SK-N-SH (cell line): ENCODE data around the gene TAS2R38. TPM values are rescaled to one million over a fixed set of nuclear protein-coding genes. Genes with fewer than 3 reads are reported as not detected.

ENCODE experiments used
- CTCF ChIA-PET: fragments of 300-600, 350-600 bp; formaldehyde crosslinking; extraction: SDS; loops from one replicate; lab custom pipeline; 2021; lab: Yijun Ruan, JAX
- POLR2A ChIA-PET: fragments of 350-600 bp; sonication (Branson Sonifier 250); formaldehyde crosslinking; extraction: SDS; loops from one replicate; lab custom pipeline; 2020; ENCODE audit warnings: antibody characterized with exemption, inconsistent platforms; lab: Yijun Ruan, JAX
- DNase-seq: peaks from one replicate; pipeline ENCODE4 v3.0.0; 2012
- H2AFZ ChIP-seq: fragments of 200-600 bp; sonication (generic); 2 replicates; pipeline ENCODE4 v1.8.1; 2016; ENCODE audit warnings: antibody characterized with exemption, mild to moderate bottlenecking, low read depth
- H3F3A ChIP-seq: fragments of 200-600 bp; sonication (generic); replicated peaks from 2 replicates; pipeline ENCODE3; 2016; ENCODE audit warnings: antibody characterized with exemption, mild to moderate bottlenecking; ENCODE audit not compliant: insufficient read depth
- H3K27ac ChIP-seq, 2 experiments: fragments of 200-500 bp in 1 of 2; fragments of 200-600 bp in 1 of 2; sonication (Bioruptor generic) in 1 of 2; sonication (generic), shearing (Covaris generic) in 1 of 2; 2 replicates each; pipeline versions ENCODE4 v1.5.1 to v1.6.1; 2014 to 2016; ENCODE audit warnings: low read depth in 2 of 2, inconsistent platforms in 1 of 2, low read length in 1 of 2, mild to moderate bottlenecking in 1 of 2, mixed read lengths in 1 of 2
- H3K27me3 ChIP-seq: fragments of 200-600 bp; sonication (generic), shearing (Covaris generic); 2 replicates; pipeline ENCODE4 v1.6.1; 2016; ENCODE audit warnings: mixed run types; ENCODE audit not compliant: insufficient read depth
- H3K36me3 ChIP-seq, 2 experiments: fragments of 200-500 bp in 1 of 2; fragments of 200-600 bp in 1 of 2; sonication (Bioruptor generic) in 1 of 2; sonication (generic) in 1 of 2; replicated peaks in 1 of 2; 2 replicates each; pipeline versions ENCODE3 to v1.5.1; 2014 to 2016; ENCODE audit warnings: low read length in 1 of 2, mild to moderate bottlenecking in 1 of 2; ENCODE audit not compliant: insufficient read depth in 2 of 2, control insufficient read depth in 1 of 2
- H3K4me1 ChIP-seq, 2 experiments: fragments of 200-500 bp in 1 of 2; fragments of 200-600 bp in 1 of 2; sonication (Bioruptor generic) in 1 of 2; sonication (generic), shearing (Covaris generic) in 1 of 2; 2 replicates each; pipeline versions ENCODE4 v1.5.1 to v1.6.1; 2014 to 2016; ENCODE audit warnings: low read depth in 1 of 2, low read length in 1 of 2, mixed run types in 1 of 2; ENCODE audit not compliant: insufficient read depth in 2 of 2, control insufficient read depth in 1 of 2
- H3K4me2 ChIP-seq: fragments of 200-600 bp; sonication (generic), shearing (Covaris generic); 2 replicates; pipeline ENCODE4 v1.6.1; 2017; ENCODE audit warnings: mixed run types
- H3K4me3 ChIP-seq, 2 experiments: fragments of 200-500 bp in 1 of 2; fragments of 200-600 bp in 1 of 2; sonication (Bioruptor generic) in 1 of 2; sonication (generic), shearing (Covaris generic) in 1 of 2; 2 replicates each; pipeline versions ENCODE4 v1.5.1 to v1.8.1; 2014 to 2016; ENCODE audit warnings: low read depth in 2 of 2, inconsistent platforms in 1 of 2, low read length in 1 of 2, mild to moderate bottlenecking in 1 of 2, mixed read lengths in 1 of 2, moderate library complexity in 1 of 2
- H3K79me2 ChIP-seq: fragments of 200-600 bp; sonication (generic); 2 replicates; pipeline ENCODE4 v1.8.1; 2017; ENCODE audit warnings: mild to moderate bottlenecking; ENCODE audit not compliant: insufficient read depth
- H3K9ac ChIP-seq: fragments of 200-600 bp; sonication (generic); 2 replicates; pipeline ENCODE4 v1.6.1; 2017; ENCODE audit warnings: mixed run types
- H3K9me2 ChIP-seq: fragments of 200-600 bp; sonication (generic); 2 replicates; pipeline ENCODE4 v1.6.1; 2017; ENCODE audit warnings: mixed run types
- H3K9me3 ChIP-seq: fragments of 200-600 bp; sonication (generic); 2 replicates; pipeline ENCODE4 v1.6.1; 2017; ENCODE audit warnings: mixed run types, mild to moderate bottlenecking, moderate library complexity
- H4K20me1 ChIP-seq: fragments of 200-600 bp; sonication (generic); 2 replicates; pipeline ENCODE4 v1.6.1; 2017; ENCODE audit warnings: mild to moderate bottlenecking, mixed run types; ENCODE audit not compliant: insufficient read depth
- CTCF ChIP-seq: fragments of 200-600 bp; sonication (generic); IDR thresholded peaks from 2 replicates; pipeline ENCODE4 v1.6.1; 2017; ENCODE audit warnings: antibody characterized with exemption, mild to moderate bottlenecking, moderate library complexity
- FOSL2 ChIP-seq: IDR thresholded peaks from 2 replicates; pipeline ENCODE4 v1.4.0; 2012; ENCODE audit warnings: low read depth, mild to moderate bottlenecking, moderate library complexity, borderline replicate concordance
- GATA2 ChIP-seq: sonication (generic); formaldehyde crosslinking; IDR thresholded peaks from 2 replicates; pipeline ENCODE4 v1.5.0; 2020; ENCODE audit warnings: mild to moderate bottlenecking, missing genetic modification reagents
- IRF3 ChIP-seq: fragments of 150-350 bp; IDR thresholded peaks from 2 replicates; pipeline ENCODE4 v1.6.1; 2016; ENCODE audit warnings: mild to moderate bottlenecking, low read depth, low read length
- NFIC ChIP-seq: IDR thresholded peaks from 2 replicates; pipeline ENCODE4 v1.4.0; 2012; ENCODE audit warnings: borderline replicate concordance
- POLR2AphosphoS5 ChIP-seq: IDR thresholded peaks from 2 replicates; pipeline ENCODE4 v1.6.1; 2012; ENCODE audit warnings: low read depth, low read length
- RAD21 ChIP-seq: IDR thresholded peaks from 2 replicates; pipeline ENCODE4 v1.6.1; 2012; ENCODE audit warnings: mild to moderate bottlenecking, low read length
- RCOR1 ChIP-seq: fragments of 150-350 bp; IDR thresholded peaks from 2 replicates; pipeline ENCODE4 v1.6.1; 2017; ENCODE audit warnings: antibody characterized with exemption, low read length
- SIN3A ChIP-seq: IDR thresholded peaks from 2 replicates; pipeline ENCODE4 v1.6.1; 2012; ENCODE audit warnings: low read depth, mild to moderate bottlenecking, low read length, moderate library complexity, borderline replicate concordance
- TAF1 ChIP-seq: IDR thresholded peaks from 2 replicates; pipeline ENCODE4 v1.6.1; 2012; ENCODE audit warnings: low read depth, mild to moderate bottlenecking, low read length, moderate library complexity, borderline replicate concordance
- TCF12 ChIP-seq: IDR thresholded peaks from 2 replicates; pipeline ENCODE4 v1.4.0; 2012
- WGBS: methylation state at CpG from one replicate; pipeline ENCODE4 v1.1.6; 2017; ENCODE audit warnings: low lambda C conversion rate; 5-methylcytosine and 5-hydroxymethylcytosine counted together
- polyA plus RNA-seq, 3 experiments: library from polyadenylated mRNA; depleted of rRNA; stranded (reverse); fragments of >200 nt; gene quantifications; 2 replicates each; pipeline ENCODE4 v1.2.3, GENCODE V29; 2012

The TAS2R38 gene
- polyA plus RNA-seq (2012; rRNA removed): 0.23 and 0.42 TPM in 2 replicates
- polyA plus RNA-seq (2012; cell fraction: cytosol; rRNA removed): 0.04 TPM in 1 of 2 replicates, not detected in the other
- polyA plus RNA-seq (2012; cell fraction: nucleus; rRNA removed): 2.4 and 2.8 TPM in 2 replicates

GRCh38 chr7:141973673-141974072 is at the start of gene TAS2R38:
TSS of gene TAS2R38 (minus strand) at chr7:141973773. CDS start at chr7:141973689, 84 bp downstream.
- peaks cover 4% of the 10 kb centered on the region in 2 experiments; a peak in 1 of 4 replicates for H3K4me1 ChIP-seq
- TF ChIP-seq RAD21 (no peak), FOSL2 (no peak), TCF12 (no peak), GATA2 (CRISPR knock-in tag) (no peak), SIN3A (no peak), RCOR1 (no peak), TAF1 (no peak), CTCF (no peak)
- 50% methylated on average over 7 of the region's 7 CpGs for WGBS
- no peaks in the 10 kb centered on the region for H3K79me2 ChIP-seq
- no peak within 1 kb of the TSS for H3K4me2 ChIP-seq
- no peak within 1 kb of the TSS for H3K9ac ChIP-seq
- H3K36me3 ChIP-seq: peaks cover 0 to 4% of the 10 kb centered on the region in 2 experiments
- no peaks in the 10 kb centered on the region for H3F3A ChIP-seq
- H3K9me2 ChIP-seq: peaks cover 10% of the 10 kb centered on the region; the same call in 1 of the 2 replicates
- H4K20me1 ChIP-seq: no peaks in the 10 kb centered on the region
- no peaks in the 10 kb centered on the region for H3K9me3 ChIP-seq
- DNase-seq: no peak
- H2AFZ ChIP-seq: no peak within 1 kb of the TSS
- no peak within 1 kb of the TSS for H3K4me3 ChIP-seq
- ChIA-PET POLR2A (no interaction called here), CTCF (interaction anchor here (3.3 kb wide), 1 partner anchor 221 kb away, joined by 14 read pairs; no protein-coding TSS in a partner anchor)
- H3K27ac ChIP-seq: no peak within 1 kb of the TSS
- peaks cover 11% of the 10 kb centered on the region; the same call in 1 of the 2 replicates for H3K27me3 ChIP-seq

- H3K9me2 ChIP-seq: no peaks in the 10 kb centered on the region
- no peak for DNase-seq
- no peaks in the 10 kb centered on the region for H3K79me2 ChIP-seq
- CTCF ChIA-PET: interaction anchor here (1.3 kb wide), 1 partner anchor 42 kb away, joined by 7 read pairs; no protein-coding TSS in a partner anchor
- no peak overlapping the region for H3K27ac ChIP-seq
- no peaks in the 10 kb centered on the region for H3K36me3 ChIP-seq
- H2AFZ ChIP-seq: no peak overlapping the region
- POLR2A ChIA-PET: no interaction called here
- H3K9ac ChIP-seq: no peak overlapping the region
- H3K4me2 ChIP-seq: no peak overlapping the region
- peaks cover 11% of the 10 kb centered on the region for H3F3A ChIP-seq
- H3K4me1 ChIP-seq: peaks cover 0 to 10% of the 10 kb centered on the region in 2 experiments; a peak in 1 of 4 replicates
- no peaks in the 10 kb centered on the region for H3K9me3 ChIP-seq
- H3K27me3 ChIP-seq: no peaks in the 10 kb centered on the region
- TF ChIP-seq NFIC: no peak
- TF ChIP-seq POLR2AphosphoS5: no peak
- no peak for TF ChIP-seq IRF3
- H3K4me3 ChIP-seq: no peak overlapping the region
- WGBS: 10% methylated on average over 2 of the region's 2 CpGs
- no peaks in the 10 kb centered on the region for H4K20me1 ChIP-seq
These were observed 44.6 kb upstream of the TAS2R38 start for GRCh38 chr7:142018154-142018553.
